ENCODE measurements around the gene STRA8. TPM values are rescaled to one million over a fixed set of nuclear protein-coding genes. Genes with fewer than 3 reads are reported as not detected.

Gene STRA8
- total RNA-seq, 1 experiment from 2014 or later = not detected

DNA sequence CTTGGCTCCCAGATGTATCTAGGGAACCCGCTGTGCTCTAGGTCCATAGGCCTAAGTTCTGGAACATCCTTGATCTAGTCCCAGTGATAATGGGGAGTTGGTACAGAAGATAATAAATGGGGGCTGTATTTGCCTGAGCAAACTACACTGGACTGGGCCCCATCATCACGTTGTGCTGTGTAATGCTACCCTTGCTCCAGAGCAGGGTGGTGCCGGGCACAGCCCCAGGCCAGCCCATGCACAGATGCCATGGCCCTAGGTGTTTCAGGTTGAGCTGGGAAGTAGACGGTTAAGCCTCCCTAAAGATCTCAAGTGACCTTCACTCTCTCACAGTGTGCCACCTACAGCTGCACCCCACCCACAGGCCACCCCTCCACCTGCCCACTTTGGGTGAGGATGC, 53.2 kb downstream of the STRA8 start:
- Mint-ChIP-seq H3K36me3 (ENCODE audit: insufficient read depth in 1 of 3, low read depth in 3 of 3) (no peaks in the 10 kb centered on the region; a peak in 1 of 7 replicates), H3K27ac (no peak overlapping the region), H3K9me3 (no peaks in the 10 kb centered on the region), H3K4me1 (no peaks in the 10 kb centered on the region), H3K27me3 (ENCODE audit: low read depth) (no peaks in the 10 kb centered on the region), H3K4me3 (no peak overlapping the region)
- no peak overlapping the region for H2AFZ ChIP-seq (ENCODE audit: low read length)
- H2BK20ac ChIP-seq (ENCODE audit: low read depth, low read length, poor library complexity, severe bottlenecking) = no peak overlapping the region
- no peaks in the 10 kb centered on the region for H3K9me3 ChIP-seq (ENCODE audit: control insufficient read depth, low read depth, low read length)
- H3K23me2 ChIP-seq (ENCODE audit: insufficient read length, low read depth, low read length, poor library complexity, severe bottlenecking) = no peaks in the 10 kb centered on the region
- no peak overlapping the region for H3K4me2 ChIP-seq (ENCODE audit: insufficient read depth, insufficient read length, low read length)
- H3K4me1 ChIP-seq (ENCODE audit: insufficient read depth, low read length) = no peaks in the 10 kb centered on the region
- no peak overlapping the region for H3K23ac ChIP-seq (ENCODE audit: insufficient read length, low read depth, low read length)
- H4K20me1 ChIP-seq (ENCODE audit: control insufficient read depth, insufficient read depth, insufficient read length) = no peaks in the 10 kb centered on the region
- no peak overlapping the region for H2BK120ac ChIP-seq (ENCODE audit: low read depth, low read length, poor library complexity, severe bottlenecking)
- H3T11ph ChIP-seq (ENCODE audit: low read length) = no peak overlapping the region
- no peak overlapping the region for H4K5ac ChIP-seq (ENCODE audit: insufficient read length, low read depth, low read length)
- no peaks in the 10 kb centered on the region for H3K27me3 ChIP-seq (ENCODE audit: insufficient read depth, low read length)
- TF ChIP-seq, protein P1, sequence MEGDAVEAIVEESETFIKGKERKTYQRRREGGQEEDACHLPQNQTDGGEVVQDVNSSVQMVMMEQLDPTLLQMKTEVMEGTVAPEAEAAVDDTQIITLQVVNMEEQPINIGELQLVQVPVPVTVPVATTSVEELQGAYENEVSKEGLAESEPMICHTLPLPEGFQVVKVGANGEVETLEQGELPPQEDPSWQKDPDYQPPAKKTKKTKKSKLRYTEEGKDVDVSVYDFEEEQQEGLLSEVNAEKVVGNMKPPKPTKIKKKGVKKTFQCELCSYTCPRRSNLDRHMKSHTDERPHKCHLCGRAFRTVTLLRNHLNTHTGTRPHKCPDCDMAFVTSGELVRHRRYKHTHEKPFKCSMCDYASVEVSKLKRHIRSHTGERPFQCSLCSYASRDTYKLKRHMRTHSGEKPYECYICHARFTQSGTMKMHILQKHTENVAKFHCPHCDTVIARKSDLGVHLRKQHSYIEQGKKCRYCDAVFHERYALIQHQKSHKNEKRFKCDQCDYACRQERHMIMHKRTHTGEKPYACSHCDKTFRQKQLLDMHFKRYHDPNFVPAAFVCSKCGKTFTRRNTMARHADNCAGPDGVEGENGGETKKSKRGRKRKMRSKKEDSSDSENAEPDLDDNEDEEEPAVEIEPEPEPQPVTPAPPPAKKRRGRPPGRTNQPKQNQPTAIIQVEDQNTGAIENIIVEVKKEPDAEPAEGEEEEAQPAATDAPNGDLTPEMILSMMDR (conservative IDR thresholded peaks at IDR 0.05) = no peak
- H3K27ac ChIP-seq (ENCODE audit: insufficient read length, low read depth, low read length) = no peak overlapping the region
- H4K91ac ChIP-seq (ENCODE audit: insufficient read length, low read depth, low read length) = no peak overlapping the region
- WGBS (ENCODE audit: extremely low coverage, insufficient read length, low lambda C conversion rate) = no CpG with 5 or more reads among the region's 4 CpGs
- no peaks in the 10 kb centered on the region for H3K79me2 ChIP-seq (ENCODE audit: insufficient read depth, low read length)
- H4K8ac ChIP-seq (replicated peaks; ENCODE audit: insufficient read length, low read depth, low read length) = no peak overlapping the region
- H2BK15ac ChIP-seq (ENCODE audit: low read depth, low read length) = no peak overlapping the region
- H2AK5ac ChIP-seq (ENCODE audit: insufficient read length, low read length) = no peak overlapping the region
- H2BK12ac ChIP-seq (ENCODE audit: insufficient read length, low read depth, low read length) = no peak overlapping the region
- no peaks in the 10 kb centered on the region for H3K79me1 ChIP-seq (ENCODE audit: insufficient read depth, low read depth, low read length, poor library complexity, severe bottlenecking)
- no peak overlapping the region for H3K18ac ChIP-seq (ENCODE audit: insufficient read length, low read depth, low read length)
- no peak overlapping the region for H3K4ac ChIP-seq (ENCODE audit: low read depth, low read length)
- H3K9ac ChIP-seq (ENCODE audit: extremely low read depth, insufficient read length, low read length) = no peak overlapping the region
- H3K56ac ChIP-seq (ENCODE audit: insufficient read length, low read depth, low read length) = no peak overlapping the region
- H3K14ac ChIP-seq (ENCODE audit: insufficient read depth, low read length) = no peak overlapping the region
- DNase-seq = no peak
- H2BK5ac ChIP-seq (ENCODE audit: insufficient read length, low read length) = no peak overlapping the region

Measured in H9 (cell line).